Jurkat, Clone E6-1 (cell line): ENCODE data around the gene TMEM35A. TPM values are rescaled to one million over a fixed set of nuclear protein-coding genes. Genes with fewer than 3 reads are reported as not detected.
A peak's percentile ranks its signal among the peaks of the same experiment; 100 is the strongest.
"Not testable (repeated sequence)": the region's sequence is repeated elsewhere in the genome, so short reads cannot be mapped to it uniquely, and the experiment has no call there.

Experiments
- DNase-seq: peaks from one replicate; pipeline ENCODE4 v3.0.0-alpha.2; 2011; ENCODE audit warnings: low read depth, low spot score
- H3K4me3 ChIP-seq: 2 replicates; pipeline ENCODE4 v1.5.1; 2011; ENCODE audit warnings: mild to moderate bottlenecking, low read length, control low read depth, moderate library complexity
- polyA plus RNA-seq: library from polyadenylated mRNA; unstranded; fragments of >200 nt; gene quantifications from one replicate; pipeline ENCODE4 v1.2.1, GENCODE V29; 2012; ENCODE audit warnings: missing spikeins; ENCODE audit not compliant: insufficient read length, insufficient read depth

The TMEM35A gene, protein sequence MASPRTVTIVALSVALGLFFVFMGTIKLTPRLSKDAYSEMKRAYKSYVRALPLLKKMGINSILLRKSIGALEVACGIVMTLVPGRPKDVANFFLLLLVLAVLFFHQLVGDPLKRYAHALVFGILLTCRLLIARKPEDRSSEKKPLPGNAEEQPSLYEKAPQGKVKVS
- polyA plus RNA-seq, result not detected

GRCh38 chrX:101078716-101079598, at the start of gene TMEM35A:
Gene TMEM35A (plus strand): TSS chrX:101078879. CDS start chrX:101079003, 124 bp downstream.
- no peak for DNase-seq
- H3K4me3 ChIP-seq, result no peak within 1 kb of the TSS

DNA sequence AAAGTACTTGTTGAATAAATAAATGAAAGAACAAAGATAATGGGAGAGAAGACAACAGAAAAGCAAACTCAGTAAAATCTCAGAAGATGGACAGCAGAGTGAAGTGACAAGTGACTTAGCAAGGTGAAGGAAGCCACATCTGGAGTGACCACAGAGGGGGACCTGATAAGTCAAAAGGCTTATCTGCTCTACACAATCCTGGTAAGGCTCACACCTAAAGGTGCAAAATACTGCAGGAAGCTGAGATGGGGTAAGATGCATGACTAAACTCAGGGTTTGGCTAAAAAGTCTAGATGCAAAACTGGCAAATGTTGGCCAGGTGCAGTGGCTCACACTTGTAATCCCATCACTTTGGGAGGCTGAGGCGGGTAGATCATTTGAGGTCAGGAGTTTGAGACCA, 49.0 kb upstream of the TMEM35A start:
- no peak overlapping the region for H3K4me3 ChIP-seq
- DNase-seq, result no peak

- no peak overlapping the region for H3K4me3 ChIP-seq
- no peak for DNase-seq
Observed at GRCh38 chrX:101037231-101037630, 41.4 kb upstream of the TMEM35A start.

DNA sequence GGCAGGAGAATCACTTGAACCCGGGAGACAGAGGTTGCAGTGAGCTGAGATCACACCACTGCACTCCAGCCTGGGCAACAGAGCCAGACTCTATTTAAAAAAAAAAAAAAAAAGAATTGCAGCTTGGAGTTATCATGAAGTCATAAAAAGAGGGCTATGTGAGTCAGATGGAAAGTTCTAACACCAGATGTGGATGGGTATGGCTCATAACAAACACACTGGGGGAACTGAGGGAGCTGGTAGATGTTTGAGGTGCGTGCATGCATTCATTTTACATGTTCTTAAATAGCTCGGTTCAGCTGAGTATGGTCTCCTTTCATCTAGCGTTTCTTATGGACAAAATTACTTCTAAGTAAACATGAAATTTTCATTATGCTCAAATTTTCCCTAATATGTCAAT, 38.5 kb upstream of the TMEM35A start:
- no peak for DNase-seq
- H3K4me3 ChIP-seq, result no peak overlapping the region

DNA sequence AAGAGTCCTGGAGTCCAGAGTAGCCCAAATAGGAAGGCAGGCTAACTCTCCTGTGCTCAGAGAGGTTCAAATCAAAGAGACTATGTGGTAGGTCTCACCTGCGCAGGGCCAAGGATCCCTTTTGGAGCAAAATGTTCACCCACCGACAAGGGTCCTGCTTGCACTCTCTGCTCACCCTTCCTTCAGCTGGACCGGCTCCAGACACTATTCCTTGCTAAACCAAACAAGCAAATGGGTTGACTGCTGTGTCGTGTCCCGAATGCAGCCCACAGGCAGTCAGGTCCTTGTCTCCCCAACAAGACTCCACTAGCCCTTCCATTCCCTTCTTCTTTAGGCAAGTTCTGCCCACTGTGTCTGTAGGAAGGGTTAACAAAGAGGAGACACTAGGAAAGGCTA, 27.5 kb upstream of the TMEM35A start:
- DNase-seq, result no peak
- peak overlapping the region; percentile 79 for H3K4me3 ChIP-seq

DNA sequence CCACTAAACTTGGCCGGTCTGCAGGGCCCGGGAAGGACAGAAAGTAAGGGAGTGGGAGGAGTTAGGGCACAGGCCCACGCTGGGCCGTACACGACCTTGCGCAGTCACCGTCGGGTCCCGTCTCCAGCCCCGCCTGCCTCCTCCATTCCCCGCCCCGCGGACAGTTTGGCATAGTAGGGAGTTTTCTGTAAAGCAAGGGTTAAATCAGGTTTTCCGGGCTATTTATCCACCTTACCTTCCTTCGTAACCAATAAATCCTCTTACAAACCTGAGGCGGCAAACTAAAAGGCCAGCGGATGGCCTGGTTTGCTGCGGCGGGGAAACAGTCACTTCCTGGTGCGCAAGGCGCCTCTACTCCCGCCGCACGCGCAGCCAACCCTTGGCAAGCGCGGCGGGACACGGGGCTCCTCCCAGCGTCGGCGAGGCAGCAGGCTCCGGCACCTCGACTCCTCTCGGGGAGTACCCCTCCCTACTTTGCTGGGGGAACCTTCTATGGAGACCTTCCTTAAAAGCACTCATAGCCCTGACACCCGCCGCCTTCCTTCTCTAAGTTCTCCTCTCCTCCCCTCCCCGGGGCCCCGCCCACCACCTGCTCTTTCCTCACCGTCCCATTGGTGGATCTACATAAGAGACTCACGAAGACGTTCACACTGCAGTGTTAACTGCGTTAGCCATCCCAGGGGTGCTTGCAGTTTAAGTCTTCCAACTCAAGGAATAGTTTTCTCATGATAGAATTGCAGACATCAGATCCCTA, 27.0 kb upstream of the TMEM35A start, which contains the start of gene TRMT2B:
TRMT2B (minus strand) TSS at position 563 of the 754 bp plus-strand sequence. CDS start 9,822 bp downstream, outside the sequence.
- peak; percentile 81 for DNase-seq
- peak within 1 kb of the TSS; percentile 79 for H3K4me3 ChIP-seq

DNA sequence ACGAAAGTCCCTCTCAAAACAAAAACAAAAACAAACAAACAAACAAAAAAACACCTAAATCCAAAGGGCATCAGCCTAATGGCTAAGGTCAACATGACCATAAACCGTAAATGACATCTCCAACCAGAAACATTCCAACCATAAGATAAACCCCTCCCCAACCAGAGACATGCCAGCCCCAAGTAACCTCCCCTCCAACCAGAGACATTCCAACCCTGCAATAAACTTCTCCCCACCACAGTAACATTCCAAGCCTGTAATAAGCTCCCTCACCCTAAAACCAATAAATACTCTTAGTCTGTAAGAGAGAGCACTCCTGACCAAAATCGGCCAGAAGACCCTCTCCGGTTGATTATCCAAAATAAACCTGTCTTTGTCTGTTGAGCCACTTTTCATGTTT, 22.1 kb upstream of the TMEM35A start:
- DNase-seq, H3K4me3 ChIP-seq: not testable (repeated sequence)

DNA sequence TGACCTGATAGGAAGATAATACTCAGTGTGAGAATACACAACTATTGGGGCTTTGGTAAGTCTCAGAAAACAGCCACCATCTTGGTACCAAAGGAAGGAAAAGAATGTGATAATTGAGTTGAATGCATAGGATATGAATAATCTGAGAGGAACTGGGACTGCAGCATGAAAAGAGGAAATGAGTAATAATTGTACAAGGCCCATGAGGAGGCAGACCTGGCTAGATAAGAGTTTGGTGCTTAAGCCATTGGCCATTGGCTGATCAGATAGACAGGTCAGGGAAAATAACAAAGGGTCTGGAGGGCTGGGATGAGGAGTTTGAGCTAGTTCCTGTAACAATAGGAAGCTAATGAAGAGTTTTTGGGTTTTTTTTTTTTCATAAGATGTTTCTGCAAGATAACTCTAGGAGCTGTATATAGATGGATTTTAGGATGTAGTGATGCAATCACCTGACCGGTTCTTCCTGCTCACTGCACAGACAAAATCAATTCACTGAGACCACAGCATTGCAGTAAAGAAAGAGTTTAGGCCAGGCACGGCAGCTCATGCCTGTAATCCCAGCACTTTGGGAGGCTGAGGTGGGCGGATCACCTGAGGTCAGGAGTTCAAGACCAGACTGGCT, 21.5 kb upstream of the TMEM35A start:
- no peak for DNase-seq
- H3K4me3 ChIP-seq, result no peak overlapping the region

GRCh38 chrX:101062176-101062575, 16.5 kb upstream of the TMEM35A start:
- DNase-seq, result no peak
- H3K4me3 ChIP-seq, result no peak overlapping the region

DNA sequence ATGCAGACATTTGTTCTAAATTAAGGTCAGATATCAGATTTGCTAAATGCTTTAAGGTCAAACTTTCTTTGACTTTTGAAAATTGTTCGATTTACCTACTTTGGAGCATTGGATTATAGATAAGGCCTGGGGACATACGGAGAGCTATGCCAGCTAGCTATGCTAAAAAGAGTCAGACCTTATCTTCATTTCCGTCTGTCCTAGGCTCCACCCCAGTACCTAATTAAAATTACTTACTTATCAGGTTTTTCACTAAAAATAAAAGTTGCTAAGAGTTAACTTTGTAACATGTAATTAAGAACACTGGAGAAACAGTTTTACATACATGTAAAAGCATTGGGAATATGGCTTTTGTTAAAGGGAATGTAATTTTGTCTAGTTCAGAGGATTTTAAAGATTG, 7.1 kb upstream of the TMEM35A start:
- no peak overlapping the region for H3K4me3 ChIP-seq
- no peak for DNase-seq

GRCh38 chrX:101079736-101080270, 1.1 kb downstream of the TMEM35A start:
- DNase-seq, result no peak
- no peak overlapping the region for H3K4me3 ChIP-seq

GRCh38 chrX:101080326-101081124, 1.8 kb downstream of the TMEM35A start:
- no peak overlapping the region for H3K4me3 ChIP-seq
- no peak for DNase-seq

- no peak overlapping the region for H3K4me3 ChIP-seq
- no peak for DNase-seq
Observed at GRCh38 chrX:101081231-101081630, 2.6 kb downstream of the TMEM35A start.

GRCh38 chrX:101091817-101092216, 13.1 kb downstream of the TMEM35A start:
- DNase-seq, result peak; percentile 9
- no peak overlapping the region for H3K4me3 ChIP-seq

DNA sequence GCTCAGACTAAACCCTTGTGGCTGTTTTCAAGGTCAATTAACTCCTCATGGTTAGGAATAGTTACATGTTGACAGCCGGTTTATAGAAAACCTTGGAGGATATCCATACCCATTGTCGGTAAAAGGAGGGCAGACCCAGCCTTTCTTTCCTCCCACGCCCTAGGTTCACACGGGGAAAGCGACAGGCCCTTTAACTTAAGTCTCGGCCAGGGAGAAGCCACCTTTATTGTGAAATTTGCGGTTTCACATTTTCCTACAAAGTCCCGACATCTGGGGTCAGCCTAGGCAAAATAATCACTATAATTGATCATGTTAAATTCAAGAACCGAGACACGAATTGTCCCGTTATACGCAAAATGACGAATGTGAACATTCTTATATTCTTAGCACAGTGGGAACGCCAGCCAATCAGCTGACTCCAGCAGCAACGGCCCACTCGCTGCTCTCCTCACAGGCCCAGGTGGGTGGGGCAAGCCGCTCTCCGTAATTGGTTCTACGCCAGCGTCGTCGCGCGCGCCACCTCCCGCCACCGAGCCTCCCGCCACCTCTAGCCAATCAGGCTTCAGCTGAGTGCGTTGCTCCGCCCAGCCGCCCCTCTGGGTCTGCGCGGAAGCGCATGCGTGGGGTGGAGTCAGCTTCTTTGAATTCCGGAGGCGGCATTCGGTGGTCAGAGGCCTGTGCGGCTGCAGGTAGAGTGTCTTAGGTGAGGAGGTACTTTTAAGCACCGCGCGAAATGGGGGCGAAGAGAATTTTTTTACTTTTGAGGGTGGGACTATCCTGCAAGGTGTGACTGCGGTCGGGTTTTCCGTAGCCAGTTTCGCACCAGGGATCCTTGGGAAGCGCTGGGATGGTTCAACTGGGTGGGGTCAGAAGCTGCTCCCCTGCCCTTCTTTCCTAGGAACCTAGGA, 19.1 kb downstream of the TMEM35A start, which contains the start of gene CENPI:
CENPI (plus strand) TSS at position 659 of the 908 bp plus-strand sequence. CDS start 2,867 bp downstream, outside the sequence.
- DNase-seq, result peak; percentile 86
- peak within 1 kb of the TSS; percentile 80 for H3K4me3 ChIP-seq

DNA sequence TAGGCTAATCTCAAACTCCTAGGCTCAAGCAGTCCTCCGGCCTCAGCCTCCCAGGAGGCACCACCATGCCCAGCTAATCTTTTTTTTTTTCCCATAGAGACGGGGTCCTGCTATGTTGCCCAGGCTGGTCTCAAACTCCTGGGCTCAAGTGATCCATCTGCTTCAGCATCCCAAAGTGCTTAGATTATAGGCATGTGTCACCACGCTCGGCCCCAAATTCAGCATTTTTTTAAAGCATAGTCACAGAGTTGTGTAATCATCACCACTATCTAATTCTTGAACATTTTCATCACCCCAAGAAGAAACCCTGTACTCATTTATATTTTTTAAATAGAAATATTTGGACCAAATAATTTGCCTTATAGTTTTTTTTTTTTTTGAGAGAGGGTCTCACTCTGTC, 29.6 kb downstream of the TMEM35A start:
- H3K4me3 ChIP-seq, result no peak overlapping the region
- no peak for DNase-seq

GRCh38 chrX:101117701-101118100, 39.0 kb downstream of the TMEM35A start:
- no peak overlapping the region for H3K4me3 ChIP-seq
- DNase-seq, result no peak
